HG02798 (cell line): ENCODE measurements around the gene ZBTB44.
"Not testable (repeated sequence)": the region's sequence is repeated elsewhere in the genome, so short reads cannot be mapped to it uniquely, and the experiment has no call there.

Experiments
- ATAC-seq: cut with Tn5 transposase; IDR thresholded peaks from one replicate; pipeline ENCODE4 v1.9.1; 2021; ENCODE audit warnings: mild to moderate bottlenecking; ENCODE audit not compliant: unreplicated experiment, poor library complexity

ZBTB44 gene

GRCh38 chr11:130251763-130252162 is 63.0 kb downstream of the ZBTB44 start:
- not testable (repeated sequence) for ATAC-seq

- ATAC-seq: not testable (repeated sequence)
Measured at GRCh38 chr11:130249929-130250328, 64.8 kb downstream of the ZBTB44 start.

GRCh38 chr11:130249371-130249770 is 65.3 kb downstream of the ZBTB44 start:
- ATAC-seq: no peak

GRCh38 chr11:130247319-130247718 is 67.4 kb downstream of the ZBTB44 start:
- ATAC-seq: no peak

- no peak for ATAC-seq
Measured at GRCh38 chr11:130246738-130247137, 68.0 kb downstream of the ZBTB44 start.

GRCh38 chr11:130246270-130246669 is 68.4 kb downstream of the ZBTB44 start:
- ATAC-seq: no peak

- not testable (repeated sequence) for ATAC-seq
Measured at GRCh38 chr11:130245375-130245774, 69.3 kb downstream of the ZBTB44 start.

GRCh38 chr11:130244848-130245247 is 69.9 kb downstream of the ZBTB44 start:
- no peak for ATAC-seq

- peak; percentile 76 for ATAC-seq
Measured at GRCh38 chr11:130243816-130244215, 70.9 kb downstream of the ZBTB44 start.

- ATAC-seq: no peak
Measured at GRCh38 chr11:130241713-130242112, 73.0 kb downstream of the ZBTB44 start.

GRCh38 chr11:130237282-130238006 is 77.3 kb downstream of the ZBTB44 start:
- peak; percentile 58 for ATAC-seq

- ATAC-seq: no peak
Measured at GRCh38 chr11:130234315-130234714, 80.4 kb downstream of the ZBTB44 start.

GRCh38 chr11:130233888-130234287 is 80.8 kb downstream of the ZBTB44 start:
- not testable (repeated sequence) for ATAC-seq

- ATAC-seq: not testable (repeated sequence)
Measured at GRCh38 chr11:130233486-130233885, 81.2 kb downstream of the ZBTB44 start.

GRCh38 chr11:130227373-130227772 is 87.3 kb downstream of the ZBTB44 start:
- no peak for ATAC-seq

- ATAC-seq: no peak
Measured at GRCh38 chr11:130223291-130223971, 91.3 kb downstream of the ZBTB44 start.

- ATAC-seq: no peak
Measured at GRCh38 chr11:130220311-130221035, 94.2 kb downstream of the ZBTB44 start.

GRCh38 chr11:130219148-130219547 is 95.6 kb downstream of the ZBTB44 start:
- ATAC-seq: no peak

- ATAC-seq: no peak
Measured at GRCh38 chr11:130218501-130219070, 96.1 kb downstream of the ZBTB44 start.

- ATAC-seq: no peak
Measured at GRCh38 chr11:130217133-130218031, 97.3 kb downstream of the ZBTB44 start.
